ENCODE data around the gene TMEM190. TPM values are rescaled to one million over a fixed set of nuclear protein-coding genes. Genes with fewer than 3 reads are reported as not detected.
"Not testable (repeated sequence)": the region's sequence is repeated elsewhere in the genome, so short reads cannot be mapped to it uniquely, and the experiment has no call there.

The TMEM190 gene
- total RNA-seq (not detected), polyA plus RNA-seq (not detected), total RNA-seq (0 reads per million in 6 experiments)

- H3K27me3 Mint-ChIP-seq = peaks cover 9 to 37% (median 15%) of the 10 kb centered on the region in 5 donors
- POLR2A ChIA-PET = interaction anchor here (1.4 kb wide), 1 partner anchor 8 kb away, joined by 7 read pairs; the partner anchor contains the start of gene TMEM238
- H3K36me3 Mint-ChIP-seq = peaks cover 0 to 2% (median 0%) of the 10 kb centered on the region in 3 donors
- no peak within 1 kb of the TSS for H3K4me3 Mint-ChIP-seq
- DNase-seq (peak in 1 of 10 donors; percentile 55), ATAC-seq (no peak)
- no peaks in the 10 kb centered on the region for H3K9me3 Mint-ChIP-seq
- peak within 1 kb of the TSS in 2 of 10 donors; percentile 29 to 70 for H3K27ac Mint-ChIP-seq
- H3K4me1 Mint-ChIP-seq = peaks cover under 1 to 14% (median 7%) of the 10 kb centered on the region in 4 donors
These were observed at the start of gene TMEM190 for GRCh38 chr19:55376241-55376933. TMEM190 (plus strand) TSS chr19:55376826; CDS start chr19:55376854, 28 bp downstream.

GRCh38 chr19:55328774-55329318 is 47.8 kb upstream of the TMEM190 start:
- H3K27ac Mint-ChIP-seq, H3K36me3 Mint-ChIP-seq, H3K4me3 Mint-ChIP-seq, H3K4me1 Mint-ChIP-seq, ATAC-seq, DNase-seq, H3K9me3 Mint-ChIP-seq, POLR2A ChIA-PET: not testable (repeated sequence)
- H3K27me3 Mint-ChIP-seq = peaks cover 0 to 13% (median 2%) of the 10 kb centered on the region in 5 donors

- H3K4me1 Mint-ChIP-seq, H3K27ac Mint-ChIP-seq, H3K9me3 Mint-ChIP-seq, ATAC-seq, H3K4me3 Mint-ChIP-seq, DNase-seq, H3K36me3 Mint-ChIP-seq: not testable (repeated sequence)
- POLR2A ChIA-PET = interaction anchor here (0.7 kb wide), 1 partner anchor 55 kb away, joined by 4 read pairs; no protein-coding TSS in a partner anchor
- H3K27me3 Mint-ChIP-seq = peaks cover 0 to 13% (median 4%) of the 10 kb centered on the region in 5 donors
These were observed 46.8 kb upstream of the TMEM190 start for GRCh38 chr19:55329791-55330190.

- ATAC-seq (no peak), DNase-seq (no peak)
- H3K9me3 Mint-ChIP-seq = no peaks in the 10 kb centered on the region
- H3K27me3 Mint-ChIP-seq = peaks cover 0 to 22% (median 4%) of the 10 kb centered on the region in 5 donors
- no peak overlapping the region for H3K27ac Mint-ChIP-seq
- H3K4me1 Mint-ChIP-seq = peaks cover 5 to 8% (median 6%) of the 10 kb centered on the region in 4 donors
- no peaks in the 10 kb centered on the region for H3K36me3 Mint-ChIP-seq
- POLR2A ChIA-PET = interaction anchor here (0.7 kb wide), 1 partner anchor 51 kb away, joined by 3 read pairs; no protein-coding TSS in a partner anchor
- no peak overlapping the region for H3K4me3 Mint-ChIP-seq
These were observed 42.8 kb upstream of the TMEM190 start for GRCh38 chr19:55333870-55334269.

- DNase-seq (no peak), ATAC-seq (no peak)
- Mint-ChIP-seq H3K9me3 (no peaks in the 10 kb centered on the region), H3K36me3 (no peaks in the 10 kb centered on the region), H3K4me1 (peaks cover 10 to 27% (median 17%) of the 10 kb centered on the region in 4 donors), H3K4me3 (no peak overlapping the region), H3K27ac (peak overlapping the region in 2 of 10 donors; percentile 25 to 70), H3K27me3 (peaks cover 0 to 19% (median 4%) of the 10 kb centered on the region in 5 donors)
- POLR2A ChIA-PET = no interaction called here
These were observed 40.5 kb upstream of the TMEM190 start for GRCh38 chr19:55336101-55336500.

- peak; percentile 98 to 100 (median 100) for DNase-seq
- Mint-ChIP-seq H3K4me1 (peaks cover 12 to 34% (median 23%) of the 10 kb centered on the region in 4 donors), H3K36me3 (peaks cover 0 to 10% (median 7%) of the 10 kb centered on the region in 3 donors), H3K4me3 (peak within 1 kb of the TSS; percentile 83 to 99 (median 94)), H3K9me3 (no peaks in the 10 kb centered on the region), H3K27ac (peak within 1 kb of the TSS; percentile 89 to 99 (median 97)), H3K27me3 (peaks cover 0 to 14% (median 0%) of the 10 kb centered on the region in 5 donors)
- POLR2A ChIA-PET = interaction anchor here (0.7 to 2.1 kb wide), 25 partner anchors 9 to 1236 kb away, joined by 3 to 46 read pairs (median 4); partner anchors contain the start of genes FIZ1, HSPBP1, NDUFA3 and PPP1R12C
- peak; percentile 78 to 85 for ATAC-seq
These were observed 37.3 kb upstream of the TMEM190 start, which contains the start of gene KMT5C for GRCh38 chr19:55339105-55339888. KMT5C (plus strand) TSS chr19:55339876; CDS start chr19:55341937, 2,061 bp downstream.

GRCh38 chr19:55339889-55340783 is 36.5 kb upstream of the TMEM190 start:
- Mint-ChIP-seq H3K27me3 (peaks cover 0 to 14% (median 0%) of the 10 kb centered on the region in 5 donors), H3K4me3 (peak overlapping the region; percentile 83 to 99 (median 94)), H3K9me3 (no peaks in the 10 kb centered on the region), H3K27ac (peak overlapping the region; percentile 89 to 99 (median 97)), H3K4me1 (peaks cover 13 to 38% (median 23%) of the 10 kb centered on the region in 4 donors), H3K36me3 (peaks cover 0 to 13% (median 9%) of the 10 kb centered on the region in 3 donors)
- DNase-seq (peak in 5 of 10 donors; percentile 13 to 71 (median 41)), ATAC-seq (no peak)
- POLR2A ChIA-PET = interaction anchor here (0.7 to 2.1 kb wide), 25 partner anchors 9 to 1237 kb away, joined by 3 to 46 read pairs (median 4); partner anchors contain the start of genes FIZ1, HSPBP1, NDUFA3 and PPP1R12C

GRCh38 chr19:55340784-55341147 is 35.9 kb upstream of the TMEM190 start:
- peaks cover 14 to 42% (median 23%) of the 10 kb centered on the region in 4 donors for H3K4me1 Mint-ChIP-seq
- peak in 2 of 10 donors; percentile 25 to 27 for DNase-seq
- peaks cover 0 to 16% (median 9%) of the 10 kb centered on the region in 3 donors for H3K36me3 Mint-ChIP-seq
- H3K4me3 Mint-ChIP-seq = peak overlapping the region; percentile 76 to 88 (median 84)
- peaks cover 0 to 17% (median 0%) of the 10 kb centered on the region in 5 donors for H3K27me3 Mint-ChIP-seq
- H3K27ac Mint-ChIP-seq = peak overlapping the region in 9 of 10 donors; percentile 29 to 99 (median 93)
- no peak for ATAC-seq
- POLR2A ChIA-PET = interaction anchor here (0.7 to 2.0 kb wide), 4 partner anchors 10 to 87 kb away, joined by 3 to 10 read pairs (median 4); partner anchors contain the start of gene TMEM238
- no peaks in the 10 kb centered on the region for H3K9me3 Mint-ChIP-seq

- Mint-ChIP-seq H3K27me3 (peaks cover 0 to 17% (median 0%) of the 10 kb centered on the region in 5 donors), H3K4me1 (peaks cover 14 to 42% (median 23%) of the 10 kb centered on the region in 4 donors), H3K9me3 (no peaks in the 10 kb centered on the region), H3K4me3 (peak overlapping the region; percentile 76 to 88 (median 84)), H3K27ac (peak overlapping the region in 9 of 10 donors; percentile 29 to 99 (median 93)), H3K36me3 (peaks cover 0 to 16% (median 9%) of the 10 kb centered on the region in 3 donors)
- POLR2A ChIA-PET = interaction anchor here (0.7 to 1.7 kb wide), 3 partner anchors 9 to 87 kb away, joined by 3 to 5 read pairs (median 4); partner anchors contain the start of gene TMEM238
- peak in 7 of 10 donors; percentile 16 to 51 (median 25) for DNase-seq
- ATAC-seq = no peak
These were observed 35.4 kb upstream of the TMEM190 start for GRCh38 chr19:55341171-55341588.

GRCh38 chr19:55341595-55342531 is 34.8 kb upstream of the TMEM190 start:
- POLR2A ChIA-PET = interaction anchor here (1.7 kb wide), 1 partner anchor 88 kb away, joined by 3 read pairs; no protein-coding TSS in a partner anchor
- Mint-ChIP-seq H3K9me3 (no peaks in the 10 kb centered on the region), H3K4me1 (peaks cover 14 to 42% (median 23%) of the 10 kb centered on the region in 4 donors), H3K27me3 (peaks cover 0 to 11% (median 0%) of the 10 kb centered on the region in 5 donors), H3K27ac (peak overlapping the region in 8 of 10 donors; percentile 56 to 99 (median 79)), H3K4me3 (peak overlapping the region; percentile 40 to 83 (median 58)), H3K36me3 (peaks cover 0 to 16% (median 9%) of the 10 kb centered on the region in 3 donors)
- ATAC-seq (no peak), DNase-seq (no peak)

Measured in naive thymus-derived CD8-positive, alpha-beta T cell (primary cell).